GM19463 (cell line): ENCODE results near the gene PLD5.
"Not testable (repeated sequence)": the region's sequence is repeated elsewhere in the genome, so short reads cannot be mapped to it uniquely, and the experiment has no call there.

ENCODE experiments used
- ATAC-seq: cut with Tn5 transposase; IDR thresholded peaks from one replicate; pipeline ENCODE4 v1.9.1; 2021; ENCODE audit warnings: mild to moderate bottlenecking, moderate library complexity; ENCODE audit not compliant: unreplicated experiment

The PLD5 gene

DNA sequence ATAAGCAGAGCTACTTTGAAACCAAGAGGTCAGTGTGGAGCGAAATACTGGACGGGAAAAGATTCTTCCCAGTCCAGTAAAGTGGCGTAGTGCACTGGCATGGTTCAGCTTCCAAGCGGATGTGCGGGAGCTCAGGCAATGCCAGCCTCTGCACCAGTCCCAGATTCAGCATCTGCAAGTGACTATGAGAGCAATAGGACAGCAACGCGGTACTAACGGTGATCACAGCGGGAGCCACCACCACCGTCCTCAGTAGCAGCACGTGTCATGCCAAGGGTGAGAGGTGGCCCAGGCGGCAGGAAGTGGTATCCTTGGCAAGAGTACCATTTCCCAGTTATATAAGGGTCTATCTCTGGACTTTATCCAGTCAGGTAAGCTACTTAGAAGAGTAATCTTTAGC lies 17.8 kb downstream of the PLD5 start:
- ATAC-seq: no peak

GRCh38 chr1:242489545-242489944 lies 35.0 kb downstream of the PLD5 start:
- ATAC-seq: no peak

DNA sequence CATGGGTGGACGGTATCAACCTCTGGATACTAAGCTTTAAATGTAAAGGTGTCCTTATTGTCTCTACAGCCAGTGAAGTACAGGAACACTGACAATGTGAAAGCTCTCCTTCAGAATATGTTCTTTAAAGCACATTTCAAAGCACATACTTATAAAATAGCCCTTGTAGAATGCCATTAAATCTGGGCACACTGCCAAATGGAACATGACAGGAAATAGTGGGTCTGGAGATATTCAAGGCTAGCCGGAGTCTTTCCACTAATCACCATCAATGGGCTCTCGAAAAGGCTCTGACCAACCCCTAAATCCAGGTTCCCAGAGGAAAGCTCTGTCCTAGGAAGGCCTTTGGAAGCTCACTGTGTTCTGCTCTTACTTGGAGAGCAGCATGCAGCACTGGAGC lies 46.6 kb downstream of the PLD5 start:
- ATAC-seq: no peak

- no peak for ATAC-seq
These were observed 53.7 kb downstream of the PLD5 start for GRCh38 chr1:242470774-242471173.

GRCh38 chr1:242468784-242469183 lies 55.7 kb downstream of the PLD5 start:
- ATAC-seq: no peak

- peak; percentile 74 for ATAC-seq
These were observed 56.8 kb downstream of the PLD5 start for GRCh38 chr1:242467556-242468145.

DNA sequence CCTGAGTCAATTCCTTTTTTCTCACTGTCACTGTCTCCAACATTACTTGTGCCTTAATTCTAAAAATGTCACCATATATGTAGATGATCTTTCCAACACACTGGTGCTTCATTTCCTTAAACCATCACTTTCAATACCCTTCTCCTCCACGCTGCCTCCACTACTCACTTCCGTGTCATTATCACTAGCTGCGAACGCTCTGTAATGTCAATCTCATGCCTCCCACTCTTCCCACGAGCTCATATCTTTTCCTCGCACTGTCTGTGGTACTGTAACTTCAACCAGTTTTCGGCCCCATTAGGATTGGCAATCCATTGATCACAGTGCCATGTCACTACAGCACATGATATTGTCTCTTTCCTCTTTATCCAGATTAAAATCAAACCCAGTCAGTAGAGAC lies 61.6 kb downstream of the PLD5 start:
- no peak for ATAC-seq

- not testable (repeated sequence) for ATAC-seq
These were observed 64.8 kb downstream of the PLD5 start for GRCh38 chr1:242459740-242460139.

DNA sequence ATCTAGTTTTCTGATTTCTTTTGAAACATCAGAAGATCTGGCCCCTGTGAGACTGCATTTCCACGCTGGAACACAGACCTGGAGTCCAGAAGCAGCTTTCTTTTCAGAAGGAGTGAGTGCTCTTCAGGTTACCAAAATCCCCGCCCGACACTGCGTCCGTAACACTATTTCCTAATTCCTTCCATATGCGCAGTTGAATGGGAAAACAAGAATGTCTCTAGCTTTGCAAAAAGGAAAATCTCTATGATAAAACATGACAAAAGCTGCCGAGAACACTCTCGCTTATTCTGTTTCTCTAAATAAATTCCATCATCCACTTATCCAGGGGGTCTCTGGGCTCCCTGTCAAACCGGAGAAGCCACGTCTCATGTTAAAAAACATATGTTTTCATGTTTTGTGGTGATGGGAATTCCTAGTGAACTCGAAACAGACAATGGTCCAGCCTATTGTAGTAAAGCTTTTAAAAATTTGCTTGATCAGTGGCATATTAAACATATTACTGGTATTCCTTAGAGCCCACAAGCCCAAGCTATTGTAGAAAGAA lies 67.7 kb downstream of the PLD5 start:
- ATAC-seq: no peak

DNA sequence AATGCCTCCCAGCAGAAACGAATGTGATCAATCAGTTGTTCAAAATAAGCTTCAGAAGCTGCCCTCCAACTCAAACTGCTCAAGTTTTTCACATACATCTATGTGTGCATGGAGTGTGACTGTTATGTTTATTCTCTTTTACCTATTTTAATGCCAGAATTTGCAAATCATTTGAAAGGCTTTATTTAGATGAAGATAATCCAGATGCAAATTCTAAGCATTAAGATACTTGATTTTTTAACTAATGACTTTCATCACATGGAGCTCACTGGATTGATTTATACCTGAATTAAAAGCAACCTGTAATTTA lies 69.5 kb downstream of the PLD5 start:
- no peak for ATAC-seq

- peak; percentile 57 for ATAC-seq
These were observed 70.0 kb downstream of the PLD5 start for GRCh38 chr1:242454262-242455051.

DNA sequence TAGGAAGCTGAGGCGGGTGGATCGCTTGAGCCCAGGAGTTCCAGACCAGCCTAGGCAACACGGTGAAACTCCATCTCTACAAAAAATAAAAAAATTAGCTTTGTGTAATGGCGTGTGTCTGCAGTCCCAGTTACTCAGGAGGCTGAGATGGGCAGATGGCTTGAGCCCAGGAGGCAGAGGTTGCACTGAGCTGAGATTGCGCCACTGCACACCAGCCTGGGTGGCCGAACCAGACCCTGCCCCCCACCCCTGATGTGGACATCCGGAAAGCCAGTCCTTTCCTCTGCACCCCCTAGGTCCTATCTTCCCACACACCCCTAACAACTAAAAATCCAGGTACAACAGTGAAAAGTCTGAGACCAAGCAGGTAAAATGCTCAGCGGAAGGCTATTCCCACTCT lies 71.9 kb downstream of the PLD5 start:
- no peak for ATAC-seq

DNA sequence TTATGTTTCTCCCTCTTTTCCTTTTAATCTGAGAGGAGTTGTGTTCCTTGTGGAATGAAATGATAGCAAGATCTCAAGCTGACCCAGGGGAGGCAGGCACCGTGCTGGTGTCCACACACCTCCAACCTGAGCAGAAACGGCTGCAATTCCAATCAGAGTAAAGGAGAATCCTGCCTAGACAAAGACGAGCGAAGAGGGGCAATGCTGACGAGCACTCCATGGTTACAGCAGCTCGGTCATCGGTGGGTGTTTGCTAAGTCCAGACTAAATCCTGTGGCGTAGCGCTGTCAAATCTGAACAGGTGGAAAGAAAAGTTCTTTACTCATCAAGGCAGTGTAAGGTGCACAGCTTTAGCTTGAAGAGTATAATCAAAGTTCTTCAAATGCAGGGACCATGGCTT lies 74.8 kb downstream of the PLD5 start:
- no peak for ATAC-seq

DNA sequence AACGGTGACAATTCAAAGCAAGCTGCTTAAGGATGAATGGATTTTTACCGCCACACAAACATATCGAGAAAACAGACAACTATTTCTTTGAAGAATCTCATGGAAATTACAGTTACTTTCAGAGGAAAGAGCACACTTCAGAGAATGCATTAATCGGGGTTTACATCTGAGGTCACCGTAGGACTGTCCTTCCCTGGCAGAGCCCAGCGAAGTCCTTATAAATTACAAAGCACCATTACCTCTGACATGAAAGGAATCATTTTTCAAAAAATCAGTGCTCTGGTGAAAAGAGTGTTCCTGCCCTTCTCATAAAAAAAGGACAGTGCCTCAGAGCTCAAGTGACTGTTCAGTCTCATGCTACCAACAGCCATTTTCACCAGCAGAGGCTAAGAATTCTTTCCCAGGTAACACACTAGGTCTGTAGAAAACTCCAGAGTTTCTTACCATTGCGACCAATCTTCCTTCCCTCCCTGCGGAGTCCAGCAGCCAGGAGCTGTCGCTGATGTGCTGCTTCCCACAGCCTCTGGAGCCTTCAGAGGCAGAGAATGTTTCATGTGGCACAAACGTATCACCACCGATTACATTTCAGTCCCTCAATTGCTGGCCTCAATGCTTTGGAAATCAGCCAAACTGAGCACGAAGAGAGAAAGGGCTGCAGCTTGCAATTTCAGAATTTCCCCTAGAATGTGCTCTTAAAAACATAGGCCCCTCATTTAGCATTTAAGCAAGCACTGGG lies 75.4 kb downstream of the PLD5 start:
- ATAC-seq: no peak

- no peak for ATAC-seq
These were observed 76.8 kb downstream of the PLD5 start for GRCh38 chr1:242447689-242448088.

- no peak for ATAC-seq
These were observed 83.7 kb downstream of the PLD5 start for GRCh38 chr1:242440757-242441156.

GRCh38 chr1:242435200-242435599 lies 89.3 kb downstream of the PLD5 start:
- ATAC-seq: no peak

- no peak for ATAC-seq
These were observed 91.9 kb downstream of the PLD5 start for GRCh38 chr1:242432491-242433095.

DNA sequence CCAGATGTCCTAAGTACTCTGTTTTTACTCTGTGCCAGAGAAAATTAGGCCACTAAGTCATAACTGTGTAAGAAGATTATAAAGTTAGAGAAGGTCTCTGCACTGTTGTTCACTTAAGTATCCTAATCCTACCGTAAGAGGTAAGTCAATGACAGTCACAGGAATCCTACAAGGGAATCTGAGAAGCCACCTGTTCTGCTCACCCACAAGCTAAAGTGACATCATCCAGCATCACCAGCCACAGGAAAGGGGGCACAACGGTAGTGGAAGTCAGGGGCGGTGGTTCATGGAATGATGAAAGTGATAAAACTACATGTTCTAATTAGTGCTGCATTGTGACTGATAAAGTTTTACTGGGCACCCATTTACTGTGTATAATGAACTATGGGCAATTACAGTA lies 92.7 kb downstream of the PLD5 start:
- no peak for ATAC-seq

DNA sequence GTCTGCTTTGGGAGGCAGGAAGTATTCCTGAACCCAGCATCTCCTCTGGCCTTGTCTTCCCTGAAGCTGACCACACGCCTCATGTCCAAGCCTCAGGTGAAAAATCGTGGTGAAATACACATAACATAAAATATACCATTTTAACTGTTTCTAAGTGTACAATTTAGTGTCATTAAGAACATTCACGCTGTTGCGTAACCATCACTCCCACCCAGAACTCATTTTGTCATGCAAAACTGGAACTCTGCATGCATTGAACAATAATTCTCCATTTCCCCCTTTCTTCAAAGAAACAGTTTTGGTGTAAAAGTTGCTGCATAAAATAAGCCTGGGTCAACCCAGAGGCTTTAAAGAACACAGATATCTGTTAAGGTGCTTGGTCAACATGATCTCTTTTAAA lies 93.5 kb downstream of the PLD5 start:
- no peak for ATAC-seq

DNA sequence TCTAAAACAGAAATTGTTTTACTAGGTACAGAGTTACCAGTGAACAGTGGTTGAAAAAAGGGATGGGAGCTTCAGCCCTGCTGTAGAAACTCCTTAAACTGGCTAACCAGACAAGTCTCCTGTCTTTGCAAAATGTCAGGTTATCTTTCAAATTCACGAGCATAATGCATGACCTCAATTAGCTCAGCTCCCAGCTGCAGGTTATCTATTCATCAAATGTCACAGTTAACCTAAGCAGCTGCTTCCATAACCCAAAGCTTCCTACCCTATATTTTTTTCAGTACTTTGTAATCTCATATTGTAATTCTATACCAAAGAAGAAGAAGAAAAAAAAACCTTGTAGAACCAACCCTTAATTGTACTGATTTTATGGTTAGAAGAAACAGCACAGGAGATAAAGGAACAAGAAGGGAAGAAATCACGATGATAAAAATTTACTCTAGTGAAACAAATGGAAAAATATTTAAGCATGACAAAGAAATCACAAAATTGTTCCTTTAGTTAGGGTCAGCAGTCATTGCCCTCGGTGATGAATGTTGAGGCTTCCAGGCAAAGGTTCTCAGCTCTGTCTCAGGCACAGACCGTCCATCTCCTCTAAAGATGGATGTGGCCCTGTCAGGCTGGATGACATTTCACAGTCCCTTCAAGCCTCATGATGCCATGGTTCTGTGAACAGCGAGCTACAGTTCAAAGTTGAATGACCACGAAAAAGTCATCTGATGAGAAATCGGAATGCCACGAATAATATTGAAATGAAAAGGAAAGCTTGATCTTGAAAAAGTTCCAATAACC lies 95.9 kb downstream of the PLD5 start:
- ATAC-seq: no peak
